ENCODE measurements around the gene CKAP4.

Gene CKAP4

GRCh38 chr12:106248312-106248845 lies 559 bp upstream of the CKAP4 start:
- peak overlapping the region; percentile 94 for H3K27ac ChIP-seq (ENCODE audit: low read length)
- DNase-seq, result peak; percentile 51
- H3K4me2 ChIP-seq (ENCODE audit: low read depth, low read length), result peak overlapping the region; percentile 80

GRCh38 chr12:106246891-106247673 lies 738 bp downstream of the CKAP4 start:
- Histone ChIP-seq H3K4me1 (ENCODE audit: low read length) (peaks cover 31% of the 10 kb centered on the region), H3K9ac (ENCODE audit: low read length) (peak overlapping the region; percentile 86), H3K9me2 (replicated peaks; ENCODE audit: insufficient read depth, low read length) (no peaks in the 10 kb centered on the region), H3K4me2 (ENCODE audit: low read depth, low read length) (peak overlapping the region; percentile 96), H3K36me3 (replicated peaks; ENCODE audit: insufficient read depth, low read length) (no peaks in the 10 kb centered on the region), H3K79me2 (ENCODE audit: low read length) (peaks cover 29% of the 10 kb centered on the region), H3K4me3 (ENCODE audit: low read length) (peak overlapping the region; percentile 93), H3K27ac (ENCODE audit: low read length) (peak overlapping the region; percentile 46; the same call in 1 of the 2 replicates), H2AFZ (ENCODE audit: low read length) (peak overlapping the region; percentile 68), H3F3A (ENCODE audit: insufficient read depth, low read length) (peaks cover 24% of the 10 kb centered on the region), H3K27me3 (replicated peaks; ENCODE audit: insufficient read depth, low read length) (no peaks in the 10 kb centered on the region), H3K9me3 (replicated peaks; ENCODE audit: insufficient read depth, low read length) (no peaks in the 10 kb centered on the region), H4K20me1 (ENCODE audit: insufficient read depth, low read length) (no peaks in the 10 kb centered on the region)
- DNase-seq, result peak; percentile 59
- TF ChIP-seq CTCF (IDR thresholded peaks at IDR 0.05; ENCODE audit: low read length) (no peak), EZH2 (optimal IDR thresholded peaks at IDR 0.05; ENCODE audit: low read depth, low read length) (no peak), EZH2phosphoT487 (IDR thresholded peaks at IDR 0.05; ENCODE audit: low read length) (no peak)

More at GRCh38 chr12:106248312-106248845, 559 bp upstream of the CKAP4 start:
- Histone ChIP-seq H3K36me3 (replicated peaks; ENCODE audit: insufficient read depth, low read length) (no peaks in the 10 kb centered on the region), H3F3A (ENCODE audit: insufficient read depth, low read length) (peaks cover 24% of the 10 kb centered on the region), H4K20me1 (ENCODE audit: insufficient read depth, low read length) (no peaks in the 10 kb centered on the region), H2AFZ (ENCODE audit: low read length) (peak overlapping the region; percentile 68), H3K27me3 (replicated peaks; ENCODE audit: insufficient read depth, low read length) (no peaks in the 10 kb centered on the region), H3K9me3 (replicated peaks; ENCODE audit: insufficient read depth, low read length) (no peaks in the 10 kb centered on the region), H3K79me2 (ENCODE audit: low read length) (peaks cover 25% of the 10 kb centered on the region), H3K4me3 (ENCODE audit: low read length) (peak overlapping the region; percentile 60), H3K9ac (ENCODE audit: low read length) (peak overlapping the region; percentile 86), H3K9me2 (replicated peaks; ENCODE audit: insufficient read depth, low read length) (no peaks in the 10 kb centered on the region), H3K4me1 (ENCODE audit: low read length) (peaks cover 31% of the 10 kb centered on the region)
- TF ChIP-seq CTCF (IDR thresholded peaks at IDR 0.05; ENCODE audit: low read length), result no peak
- no peak for TF ChIP-seq EZH2 (optimal IDR thresholded peaks at IDR 0.05; ENCODE audit: low read depth, low read length)
- TF ChIP-seq EZH2phosphoT487 (IDR thresholded peaks at IDR 0.05; ENCODE audit: low read length), result no peak

GRCh38 chr12:106245767-106246166 lies 2.1 kb downstream of the CKAP4 start:
- peaks cover 32% of the 10 kb centered on the region for H3K79me2 ChIP-seq (ENCODE audit: low read length)
- no peak for DNase-seq
- no peak overlapping the region for H3K27ac ChIP-seq (ENCODE audit: low read length)
- H3F3A ChIP-seq (ENCODE audit: insufficient read depth, low read length), result peaks cover 24% of the 10 kb centered on the region
- H3K4me1 ChIP-seq (ENCODE audit: low read length), result peaks cover 28% of the 10 kb centered on the region
- no peak for TF ChIP-seq CTCF (IDR thresholded peaks at IDR 0.05; ENCODE audit: low read length)
- no peak for TF ChIP-seq EZH2phosphoT487 (IDR thresholded peaks at IDR 0.05; ENCODE audit: low read length)
- TF ChIP-seq EZH2 (optimal IDR thresholded peaks at IDR 0.05; ENCODE audit: low read depth, low read length), result no peak
- no peak overlapping the region for H3K9ac ChIP-seq (ENCODE audit: low read length)
- no peaks in the 10 kb centered on the region for H3K36me3 ChIP-seq (replicated peaks; ENCODE audit: insufficient read depth, low read length)
- H2AFZ ChIP-seq (ENCODE audit: low read length), result no peak overlapping the region
- H3K4me3 ChIP-seq (ENCODE audit: low read length), result no peak overlapping the region
- no peaks in the 10 kb centered on the region for H3K9me2 ChIP-seq (replicated peaks; ENCODE audit: insufficient read depth, low read length)
- no peaks in the 10 kb centered on the region for H4K20me1 ChIP-seq (ENCODE audit: insufficient read depth, low read length)
- no peaks in the 10 kb centered on the region for H3K9me3 ChIP-seq (replicated peaks; ENCODE audit: insufficient read depth, low read length)
- peak overlapping the region; percentile 96 for H3K4me2 ChIP-seq (ENCODE audit: low read depth, low read length)
- no peaks in the 10 kb centered on the region for H3K27me3 ChIP-seq (replicated peaks; ENCODE audit: insufficient read depth, low read length)
